GF-D8 (cell line): ENCODE measurements around the gene RGS7.
"Not testable (repeated sequence)": the region's sequence is repeated elsewhere in the genome, so short reads cannot be mapped to it uniquely, and the experiment has no call there.

ENCODE experiments used
- DNase-seq: peaks from one replicate; lab custom pipeline; 2025; lab: John Stamatoyannopoulos, UW

The RGS7 gene

GRCh38 chr1:240976685-240977084 lies 380.3 kb downstream of the RGS7 start:
- no peak for DNase-seq

GRCh38 chr1:240973875-240974274 lies 383.1 kb downstream of the RGS7 start:
- DNase-seq, result no peak

GRCh38 chr1:240972059-240972458 lies 384.9 kb downstream of the RGS7 start:
- not testable (repeated sequence) for DNase-seq

GRCh38 chr1:240970253-240970652 lies 386.8 kb downstream of the RGS7 start:
- DNase-seq, result no peak

GRCh38 chr1:240968864-240969263 lies 388.1 kb downstream of the RGS7 start:
- DNase-seq, result no peak

- DNase-seq, result no peak
Observed at GRCh38 chr1:240967070-240967724, 389.8 kb downstream of the RGS7 start.

- no peak for DNase-seq
Observed at GRCh38 chr1:240965581-240966091, 391.4 kb downstream of the RGS7 start.

GRCh38 chr1:240962086-240962485 lies 394.9 kb downstream of the RGS7 start:
- DNase-seq, result no peak

GRCh38 chr1:240956424-240956823 lies 400.6 kb downstream of the RGS7 start:
- no peak for DNase-seq

GRCh38 chr1:240956020-240956419 lies 401.0 kb downstream of the RGS7 start:
- no peak for DNase-seq

- DNase-seq, result no peak
Observed at GRCh38 chr1:240947438-240948224, 409.4 kb downstream of the RGS7 start.

GRCh38 chr1:240946926-240947325 lies 410.1 kb downstream of the RGS7 start:
- DNase-seq, result no peak

- no peak for DNase-seq
Observed at GRCh38 chr1:240942901-240943300, 414.1 kb downstream of the RGS7 start.

- DNase-seq, result no peak
Observed at GRCh38 chr1:240941701-240942370, 415.2 kb downstream of the RGS7 start.

- no peak for DNase-seq
Observed at GRCh38 chr1:240936911-240937668, 419.9 kb downstream of the RGS7 start.

GRCh38 chr1:240935920-240936319 lies 421.1 kb downstream of the RGS7 start:
- no peak for DNase-seq

- DNase-seq, result no peak
Observed at GRCh38 chr1:240931031-240931430, 426.0 kb downstream of the RGS7 start.

GRCh38 chr1:240928265-240928664 lies 428.7 kb downstream of the RGS7 start:
- no peak for DNase-seq

- no peak for DNase-seq
Observed at GRCh38 chr1:240927821-240928220, 429.2 kb downstream of the RGS7 start.

- no peak for DNase-seq
Observed at GRCh38 chr1:240925273-240925672, 431.7 kb downstream of the RGS7 start.

GRCh38 chr1:240917976-240918375 lies 439.0 kb downstream of the RGS7 start:
- DNase-seq, result no peak

GRCh38 chr1:240914506-240914905 lies 442.5 kb downstream of the RGS7 start:
- no peak for DNase-seq
